Suppressor macrophage (primary cell): ENCODE results near the gene ABR.

Experiments used
- DNase-seq, 4 experiments: peaks; one replicate each; pipeline ENCODE4 v3.0.0-alpha.2; 2020 to 2022
- total RNA-seq, 17 experiments: gene quantifications; one replicate each; lab custom pipeline; 2026; ENCODE audit warnings: mixed read lengths in 6 of 17, inconsistent platforms in 3 of 17; lab: John Stamatoyannopoulos, UW

The ABR gene
- 190 to 471 (median 310) reads per million in 17 experiments for total RNA-seq

DNA sequence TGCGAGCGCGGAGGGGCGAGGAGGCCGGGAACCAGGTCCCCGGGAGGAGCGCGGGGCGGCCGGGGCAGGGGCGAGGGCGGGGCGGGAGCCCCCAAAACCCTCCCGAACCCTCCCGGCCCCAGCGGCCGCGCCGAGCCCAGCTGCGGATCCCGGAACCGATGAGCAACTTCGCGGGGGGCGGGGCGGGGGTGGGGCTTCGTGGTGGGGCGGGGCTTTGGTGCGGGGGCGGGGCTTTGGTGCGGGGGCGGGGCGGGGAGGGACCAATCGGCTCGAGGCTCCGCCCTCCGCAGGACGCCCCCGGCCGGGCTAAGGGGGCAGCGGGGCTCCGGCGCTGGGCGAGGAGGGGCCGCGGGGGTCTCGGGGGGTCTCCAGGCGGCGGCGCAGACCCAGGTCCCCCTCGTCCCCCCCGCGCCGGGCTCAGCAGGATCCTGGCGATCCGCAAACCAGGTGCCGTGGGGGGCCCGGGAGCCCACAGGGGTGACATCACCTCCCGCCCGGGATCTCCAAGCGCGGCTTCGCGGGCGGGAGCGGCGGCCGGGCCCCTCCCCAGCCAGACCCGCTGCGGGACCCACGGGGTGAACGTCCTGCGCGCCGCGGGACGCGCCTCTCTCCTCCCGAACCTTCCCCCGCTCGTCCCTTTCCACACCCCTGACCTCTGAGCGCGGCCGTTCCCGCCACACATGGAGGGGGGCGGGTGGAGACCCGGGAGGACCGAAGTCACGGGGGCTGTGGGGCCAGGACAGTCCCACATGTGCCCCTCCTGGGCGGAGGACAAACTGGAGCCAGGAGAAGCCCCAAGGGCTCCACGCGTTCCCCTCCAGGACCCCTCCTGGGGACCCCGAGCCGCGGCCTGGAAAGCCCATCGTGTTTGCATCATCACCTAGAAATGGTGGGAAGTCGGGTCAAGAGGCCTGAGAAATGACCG, at the start of gene ABR:
TSS of gene ABR (minus strand) at position 164 of the 925 bp plus-strand sequence. CDS start 254 bp downstream, outside the sequence.
- peak; percentile 47 to 78 (median 64) for DNase-seq

DNA sequence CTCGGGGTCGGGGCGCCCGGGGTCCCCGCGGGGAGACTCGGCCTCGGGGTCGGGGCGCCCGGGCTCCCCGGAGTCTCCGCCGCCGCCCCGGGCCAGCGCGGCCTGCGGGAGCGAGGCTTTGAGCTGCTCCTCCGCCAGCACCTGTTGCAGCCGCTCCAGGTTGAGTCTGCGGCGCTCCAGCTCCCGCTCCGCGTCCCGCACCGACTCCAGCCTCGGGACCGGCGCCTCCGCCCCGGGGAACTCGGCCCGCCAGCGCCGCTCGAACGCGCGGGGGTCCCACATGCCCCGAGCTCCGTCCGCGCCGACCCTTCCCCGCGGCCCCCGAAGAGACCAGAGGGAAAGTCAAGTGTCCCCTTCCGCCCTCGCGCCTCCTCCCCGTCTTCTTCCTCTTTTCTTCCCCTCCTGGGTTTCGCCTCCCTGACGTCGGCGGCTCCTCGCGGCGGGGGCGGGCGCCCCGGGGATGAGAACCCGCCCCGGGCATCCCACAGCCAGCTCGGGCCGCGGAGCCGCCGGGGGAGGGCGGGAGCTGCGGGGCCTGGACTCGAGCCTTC, 49.6 kb upstream of the ABR start:
- DNase-seq = peak; percentile 93 to 97 (median 96)

DNA sequence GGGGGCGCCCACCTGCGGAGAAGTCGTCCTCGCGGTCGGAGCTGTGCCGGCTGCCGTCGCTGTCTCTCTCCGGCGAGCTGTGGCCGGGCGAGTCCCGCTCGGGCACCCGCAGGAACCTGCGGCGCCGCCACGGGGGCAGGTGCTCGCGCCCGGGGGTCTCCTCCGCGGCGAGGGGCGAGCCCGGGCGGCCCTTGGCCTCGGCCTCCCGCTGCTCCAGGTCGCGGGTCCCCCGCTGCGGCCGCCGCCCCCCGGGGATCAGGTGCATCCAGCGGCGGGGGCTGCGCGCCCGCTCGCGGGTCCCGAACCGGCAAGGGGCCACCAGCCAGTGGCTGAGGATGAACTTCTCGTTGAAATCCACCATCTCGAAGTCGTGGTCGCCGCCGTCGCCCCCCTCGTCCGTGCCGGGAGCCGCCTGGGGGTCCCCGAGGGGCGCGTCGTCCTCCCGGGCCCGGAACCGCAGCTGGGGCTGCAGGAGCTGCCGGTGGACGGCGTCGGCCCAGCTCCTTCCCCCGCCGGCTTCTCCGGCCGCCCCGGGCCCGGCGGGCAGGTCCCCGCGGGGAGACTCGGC, 49.1 kb upstream of the ABR start:
- DNase-seq = peak in 2 of 4 experiments; percentile 41 to 57

DNA sequence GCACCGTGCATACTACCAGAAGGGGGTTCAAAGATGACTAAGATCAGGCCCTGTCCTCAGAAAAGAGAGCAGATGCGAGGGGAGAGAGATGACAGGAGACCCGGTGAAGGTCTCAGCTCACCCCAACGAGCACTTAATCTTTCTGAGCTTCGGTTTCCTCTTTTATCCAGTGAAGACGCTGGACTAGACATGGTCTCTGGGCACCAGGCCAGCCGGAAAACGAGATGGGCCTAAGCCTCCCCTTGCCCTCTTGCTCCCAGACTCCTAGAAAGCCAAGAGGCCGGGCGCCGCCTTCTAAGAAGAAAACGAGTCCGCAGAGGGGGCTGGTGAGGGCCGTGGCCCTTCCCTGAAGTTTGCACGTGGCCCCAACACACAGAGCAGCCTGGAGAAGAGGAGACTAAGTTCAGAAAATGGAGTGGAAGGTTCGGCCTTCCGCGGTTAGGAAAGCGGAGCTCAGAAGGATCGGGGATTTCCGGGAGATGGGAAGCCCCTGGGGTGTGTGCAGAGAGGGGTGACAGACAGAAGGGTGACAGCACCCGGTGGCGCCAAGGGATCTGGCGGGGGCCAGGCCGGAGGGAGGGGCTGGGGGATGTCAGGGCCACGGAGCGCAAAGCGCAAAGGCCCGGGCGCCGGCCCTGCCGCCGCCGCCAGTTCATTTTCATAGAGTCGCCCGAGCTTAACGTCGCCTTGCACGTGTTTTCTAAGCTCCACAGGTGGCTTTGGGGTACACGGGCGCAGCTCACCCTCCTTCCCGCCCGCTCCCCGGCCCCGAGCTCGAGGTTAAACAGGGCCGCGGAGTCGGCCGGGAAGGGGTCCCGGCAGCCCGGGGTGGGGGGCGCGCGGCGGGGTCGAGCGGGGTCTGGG, 48.4 kb upstream of the ABR start:
- DNase-seq = peak; percentile 72 to 84 (median 81)

DNA sequence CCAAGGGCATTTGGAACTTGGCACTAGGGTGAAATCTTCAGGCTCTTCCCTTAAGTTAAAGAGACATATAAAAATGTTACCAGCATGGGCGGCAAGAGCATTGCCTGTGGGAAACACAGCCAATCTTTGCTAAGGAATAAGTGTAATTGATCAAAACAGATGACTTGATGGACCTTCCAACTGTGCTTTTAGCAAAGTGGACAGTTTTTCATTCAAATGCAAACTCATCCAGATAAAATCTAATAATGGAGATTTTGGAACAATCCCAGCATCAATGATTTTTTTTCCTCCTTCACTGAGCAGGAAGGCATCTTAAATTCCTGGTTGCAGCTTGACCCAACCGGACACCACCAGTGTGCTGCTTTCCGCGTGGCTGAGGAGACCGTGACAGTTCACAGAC, 47.6 kb upstream of the ABR start:
- DNase-seq = no peak

DNA sequence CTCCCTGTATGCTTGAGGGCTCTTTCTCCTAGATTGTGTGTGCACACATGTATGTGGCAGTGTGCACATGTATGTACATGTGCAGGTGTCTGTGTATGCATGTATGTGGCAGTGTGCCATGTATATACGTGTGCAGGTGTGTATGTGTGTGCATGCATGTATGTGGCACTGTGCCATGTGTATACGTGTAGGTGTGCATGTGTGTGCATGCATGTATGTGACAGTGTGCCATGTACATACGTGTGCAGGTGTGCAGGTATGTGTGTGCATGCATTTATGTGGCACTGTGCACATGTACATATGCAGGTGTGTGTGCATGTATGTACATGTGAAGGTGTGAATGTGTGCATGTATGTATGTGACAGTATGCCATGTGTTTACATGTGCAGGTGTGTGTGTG, 46.5 kb upstream of the ABR start:
- no peak for DNase-seq

DNA sequence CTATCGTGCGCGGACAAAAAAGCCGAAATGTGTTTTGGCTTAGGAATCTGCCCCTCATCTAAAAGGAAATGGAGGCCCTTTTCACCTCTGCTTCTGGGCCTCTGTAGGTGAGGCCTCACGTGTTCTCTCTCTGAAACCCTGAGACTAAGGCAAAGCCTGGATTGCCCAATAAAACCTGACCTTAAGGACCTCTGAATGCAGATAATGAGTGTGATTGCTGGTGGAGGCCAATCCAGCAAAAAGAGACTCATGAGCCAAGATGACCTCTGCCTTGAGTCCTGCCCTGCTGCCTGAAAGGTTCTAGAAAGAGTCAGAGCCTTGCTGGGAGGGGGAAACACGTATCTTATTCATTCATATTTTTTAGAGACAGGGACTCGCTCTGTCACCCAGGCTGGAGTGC, 44.5 kb upstream of the ABR start:
- no peak for DNase-seq

DNA sequence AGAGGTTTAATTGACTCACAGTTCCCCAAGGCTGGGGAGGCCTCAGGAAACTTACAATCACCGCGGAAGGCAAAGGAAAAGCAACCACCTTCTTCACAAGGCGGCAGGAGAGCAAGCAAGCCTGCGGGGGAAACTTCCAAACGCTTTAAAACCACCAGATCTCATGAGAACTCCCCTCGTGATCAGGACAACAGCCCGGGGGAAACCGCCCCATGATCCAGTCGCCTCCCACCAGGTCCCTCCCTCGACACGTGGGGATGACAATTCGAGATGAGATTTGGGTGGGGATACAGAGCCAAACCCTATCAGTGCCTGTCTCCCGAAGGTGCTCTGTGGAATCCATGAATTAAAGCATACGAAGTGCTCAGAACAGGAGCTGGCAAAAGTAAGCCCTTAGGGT, 43.9 kb upstream of the ABR start:
- no peak for DNase-seq

DNA sequence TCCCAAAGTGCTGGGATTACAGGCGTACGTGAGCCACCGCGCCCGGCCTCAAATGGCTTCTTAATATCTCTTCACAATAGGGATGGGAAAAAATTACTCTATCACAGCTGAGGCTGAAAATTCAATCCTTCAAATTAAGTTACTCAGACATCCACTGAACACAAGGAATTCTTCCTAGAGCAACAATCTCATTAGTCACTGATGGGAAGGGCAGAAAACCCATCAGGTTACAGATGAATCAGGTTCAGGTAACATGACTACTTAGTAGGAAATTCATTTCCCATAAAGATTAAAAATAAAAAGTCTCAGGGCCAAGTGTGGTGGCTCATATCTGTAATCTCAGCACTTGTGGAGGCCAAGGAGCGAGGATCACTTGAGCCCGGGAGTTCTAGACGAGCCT, 42.5 kb upstream of the ABR start:
- no peak for DNase-seq

DNA sequence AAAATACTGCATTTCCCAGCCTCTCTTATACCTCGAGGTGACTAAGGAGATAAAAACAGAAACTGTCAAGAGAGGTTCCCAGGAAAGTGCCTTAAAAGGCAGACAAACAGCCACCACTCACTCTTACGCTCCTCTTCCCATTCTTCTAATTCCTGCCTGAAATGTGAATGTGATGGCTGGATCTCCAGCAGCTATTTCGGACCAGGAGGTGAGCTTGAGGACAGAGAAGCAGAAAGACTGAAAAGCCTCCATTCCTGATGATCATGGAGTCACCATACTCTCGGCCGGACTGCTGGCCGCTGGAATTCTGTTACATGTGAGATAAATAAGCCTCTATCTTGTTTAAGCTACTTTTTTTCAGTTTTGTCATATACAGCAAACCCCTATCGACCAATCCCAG, 41.4 kb upstream of the ABR start:
- no peak for DNase-seq

DNA sequence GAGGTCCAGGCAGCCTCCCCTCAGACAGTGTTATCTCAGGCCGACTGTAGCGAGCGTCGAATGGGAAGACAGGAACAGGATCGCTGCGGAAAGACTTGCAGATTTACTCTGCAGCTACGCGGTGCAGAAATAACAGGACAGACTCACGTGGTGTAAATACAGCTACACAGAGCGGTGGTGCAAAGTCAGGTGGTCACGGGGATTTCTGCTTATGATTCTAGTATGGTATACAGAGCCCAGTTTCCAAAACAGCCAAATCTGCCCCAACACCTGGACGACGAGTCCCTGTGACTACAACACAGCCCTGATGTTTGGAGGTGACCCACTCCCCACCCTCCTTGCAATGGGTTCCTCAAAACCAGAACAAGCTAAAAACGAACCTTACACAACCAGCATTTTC, 40.6 kb upstream of the ABR start:
- no peak for DNase-seq

DNA sequence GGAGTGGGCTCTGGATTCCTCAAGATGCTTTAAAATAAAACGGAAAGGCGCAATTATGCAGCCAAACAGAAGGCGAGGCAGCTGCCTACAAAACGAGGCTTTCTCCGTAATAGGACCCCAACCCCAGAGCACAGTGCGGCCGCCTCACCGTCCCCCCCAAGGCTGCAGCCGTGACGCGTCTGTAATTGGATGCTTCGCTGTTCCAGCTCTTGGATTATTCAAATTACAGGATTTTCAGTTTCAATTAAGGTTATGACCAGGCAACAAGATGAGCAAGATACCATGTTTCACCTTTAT, 37.3 kb upstream of the ABR start:
- DNase-seq = no peak

DNA sequence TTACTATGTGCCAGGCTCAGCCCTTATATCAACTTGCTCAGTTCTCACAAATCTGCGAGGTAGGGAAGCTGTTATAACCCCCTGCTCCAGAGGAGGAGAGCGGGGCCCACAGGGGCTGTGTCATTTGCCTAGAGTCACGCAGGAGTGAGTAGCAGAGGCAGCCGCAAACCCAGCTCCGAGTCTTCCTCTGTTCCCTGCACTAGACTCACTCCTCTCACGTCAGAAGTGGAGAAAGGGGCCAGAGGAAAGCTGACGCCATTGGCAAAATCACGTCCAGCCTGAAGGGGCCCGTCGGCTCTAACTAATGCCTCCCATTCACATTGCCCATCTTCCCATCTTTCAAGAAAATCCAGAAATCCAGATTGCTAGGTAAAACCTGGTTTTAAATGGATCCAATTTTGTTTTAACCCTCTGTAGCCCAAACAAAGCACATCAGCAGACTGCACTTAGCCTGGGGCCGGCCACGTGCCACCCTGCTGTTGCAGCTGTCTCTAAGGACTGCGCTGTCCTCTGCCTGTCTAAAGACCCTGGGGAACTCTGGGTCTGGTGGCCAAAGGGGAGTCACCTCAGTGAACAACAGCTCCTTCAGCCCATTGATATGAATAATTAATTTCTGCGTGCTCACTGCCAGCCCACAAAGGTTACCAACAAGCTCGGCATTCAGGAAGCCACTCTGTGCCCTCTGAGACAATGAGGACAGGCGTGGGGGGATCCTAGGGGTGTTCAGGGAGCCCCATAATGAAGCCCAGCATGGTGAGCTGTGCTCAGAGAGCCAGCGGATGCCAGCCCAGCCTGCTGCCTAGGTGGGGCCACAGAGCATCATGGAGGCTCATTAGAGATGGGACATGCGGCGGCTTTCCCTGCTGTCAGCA, 36.7 kb upstream of the ABR start:
- DNase-seq = no peak

DNA sequence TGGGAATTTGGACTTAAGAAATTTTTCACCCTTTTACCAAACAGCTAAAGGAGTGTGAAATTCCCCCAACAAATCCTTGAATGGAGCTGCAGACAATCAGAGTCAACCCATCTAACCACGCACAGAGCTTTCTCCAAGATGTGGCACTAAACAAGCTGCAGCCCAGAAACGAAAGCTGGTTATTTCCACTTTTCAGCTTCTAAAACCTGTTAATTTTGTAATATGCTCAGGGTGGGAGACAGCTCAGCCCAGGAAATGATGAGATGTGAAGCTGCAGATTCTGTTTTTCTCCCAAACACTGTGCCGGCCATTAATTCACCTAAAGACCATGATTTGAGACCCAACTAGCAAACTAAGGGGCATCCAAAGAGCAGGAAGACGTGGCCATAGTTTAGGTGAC, 33.2 kb upstream of the ABR start:
- peak in 3 of 4 experiments; percentile 25 to 52 (median 43) for DNase-seq

DNA sequence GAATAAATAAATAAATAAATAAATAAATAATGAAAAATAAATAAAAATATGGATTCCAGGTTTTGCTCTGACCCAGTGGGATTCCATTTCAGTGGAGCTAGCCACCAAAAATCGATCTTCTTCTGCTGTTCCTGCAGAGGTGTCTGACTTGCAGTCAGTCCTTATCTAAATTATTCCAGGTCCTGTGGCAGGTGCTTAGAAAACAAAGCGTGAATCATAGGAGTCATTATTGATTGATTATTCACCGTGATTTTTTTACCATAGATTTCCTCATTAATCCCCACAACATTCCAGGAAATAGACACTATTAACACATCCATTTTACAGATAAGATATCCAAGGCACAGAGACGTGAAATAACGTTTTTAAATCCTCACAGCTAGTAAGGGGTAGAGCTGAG, 31.5 kb upstream of the ABR start:
- DNase-seq = no peak

DNA sequence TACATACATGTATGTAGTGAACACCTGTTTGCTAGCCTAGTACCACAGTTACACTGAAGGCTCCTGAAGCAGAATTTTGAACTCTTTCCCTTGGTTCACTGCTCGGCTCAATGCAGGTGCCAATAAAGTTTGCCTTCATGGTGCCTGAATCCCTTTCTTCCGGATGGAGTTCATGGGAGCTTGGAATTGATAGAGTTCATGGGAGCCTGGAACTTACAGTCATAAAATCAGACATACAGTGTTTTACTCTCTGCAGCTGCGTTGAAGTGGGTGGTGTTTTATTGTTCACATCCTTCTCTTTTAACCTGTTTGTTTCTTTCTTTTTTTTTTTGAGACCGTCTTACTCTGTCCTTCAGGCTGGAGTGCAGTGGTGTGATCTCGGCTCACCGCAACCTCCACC, 29.2 kb upstream of the ABR start:
- no peak for DNase-seq

DNA sequence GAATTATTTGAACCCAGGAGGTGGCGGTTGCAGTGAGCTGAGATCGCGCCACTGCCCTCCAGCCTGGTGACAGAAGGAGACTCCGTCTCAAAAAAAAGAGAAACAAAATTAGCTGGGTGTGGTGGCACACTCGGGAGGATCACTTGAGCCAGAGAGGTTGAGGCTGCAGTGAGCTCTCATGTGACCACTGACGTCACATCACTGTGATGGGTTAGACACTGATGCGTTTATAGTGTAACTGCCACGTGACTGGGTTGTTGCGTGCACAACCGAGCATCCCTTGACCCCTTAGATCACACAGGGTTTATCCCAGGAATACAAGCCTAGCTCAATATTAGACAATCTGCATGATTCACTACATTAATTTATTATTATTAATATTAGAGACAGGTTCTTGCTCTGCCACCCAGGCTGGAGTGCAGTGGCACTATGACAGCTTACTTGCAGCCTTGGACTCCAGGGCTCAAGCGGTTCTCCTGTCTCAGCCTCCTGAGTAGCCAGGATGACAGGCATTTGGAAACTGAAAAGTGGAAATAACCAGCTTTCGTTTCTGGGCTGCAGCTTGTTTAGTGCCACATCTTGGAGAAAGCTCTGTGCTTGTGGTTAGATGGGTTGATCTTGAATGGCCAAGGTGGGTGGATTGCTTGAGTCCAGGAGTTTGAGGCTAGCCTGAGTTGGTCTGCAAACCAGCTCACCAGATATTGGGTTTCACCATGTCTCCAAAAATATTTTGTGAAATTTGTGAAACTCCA, 26.4 kb upstream of the ABR start:
- DNase-seq = peak; percentile 88 to 96 (median 92)

DNA sequence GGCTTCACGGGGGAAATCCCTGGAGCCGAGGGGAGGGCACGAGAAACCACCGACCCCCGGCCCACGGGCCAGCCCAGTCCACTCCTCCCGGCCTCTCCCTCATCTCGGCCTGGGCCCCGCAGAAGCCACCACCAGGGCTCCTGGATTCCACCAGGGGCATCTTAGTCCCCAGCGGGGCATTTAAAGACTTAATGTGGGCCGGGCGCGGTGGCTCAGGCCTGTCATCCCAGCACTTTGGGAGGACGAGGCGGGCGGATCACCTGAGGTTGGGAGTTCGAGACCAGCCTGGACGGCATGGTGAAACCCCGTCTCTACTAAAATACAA, 24.1 kb upstream of the ABR start:
- no peak for DNase-seq

DNA sequence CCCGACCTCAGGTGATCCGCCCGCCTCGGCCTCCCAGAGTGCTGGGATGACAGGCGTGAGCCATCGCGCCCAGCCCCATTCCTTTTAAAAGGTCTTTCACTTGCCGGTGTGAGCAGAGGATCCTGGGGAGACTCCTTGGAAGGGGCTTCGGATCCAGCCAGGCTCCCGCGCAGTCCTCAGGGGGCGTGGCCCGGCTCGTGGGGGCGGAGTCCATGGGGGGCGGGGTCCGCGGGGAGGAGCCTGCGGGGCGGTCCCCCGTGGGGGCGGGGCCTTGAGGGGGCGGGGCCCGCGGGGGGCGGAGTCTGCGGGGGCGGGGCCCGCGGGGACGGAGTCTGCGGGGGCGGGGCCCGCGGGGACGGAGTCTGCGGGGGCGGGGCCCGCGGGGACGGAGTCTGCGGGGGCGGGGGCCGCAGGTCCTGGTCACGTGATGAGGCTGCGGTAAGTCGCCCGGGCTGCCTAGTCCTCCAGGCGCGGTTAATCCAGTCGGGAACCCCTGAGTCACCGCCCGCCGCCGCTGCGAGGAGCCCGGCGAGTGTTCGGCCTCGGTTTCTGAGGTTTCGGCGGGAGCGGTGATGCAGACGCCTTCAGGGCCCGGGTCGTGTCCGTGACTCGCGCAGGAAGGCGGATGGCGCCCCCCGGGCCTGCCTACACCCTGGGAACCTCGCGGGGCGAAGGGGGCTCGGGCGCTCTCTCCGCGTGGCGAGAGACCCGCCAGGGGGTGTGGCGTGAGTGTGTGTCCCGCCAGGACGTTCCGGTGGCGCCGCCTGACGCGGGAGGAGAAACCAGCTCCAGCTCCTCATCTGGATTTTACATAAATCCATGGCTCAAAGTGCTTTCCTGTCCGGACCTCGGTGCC, 23.6 kb upstream of the ABR start:
- peak; percentile 79 to 91 (median 88) for DNase-seq

DNA sequence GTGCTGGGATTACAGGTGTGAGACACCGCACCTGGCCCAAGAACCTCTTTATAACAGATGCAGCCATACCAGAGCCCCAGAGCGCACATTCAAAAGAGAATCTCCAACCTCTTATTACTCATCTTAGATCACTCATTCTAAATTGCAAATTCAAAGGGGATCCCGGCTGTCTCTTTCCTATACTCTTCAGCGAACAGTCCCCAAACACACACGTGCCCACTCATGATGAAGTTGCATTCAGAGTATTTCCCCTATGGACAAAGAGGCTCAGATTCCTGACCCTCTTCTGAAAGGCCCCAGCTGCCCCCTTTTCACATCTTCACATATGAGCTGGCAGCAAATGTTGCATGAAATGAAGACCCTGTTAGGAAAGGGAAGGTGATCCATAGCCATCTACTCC, 22.5 kb upstream of the ABR start:
- DNase-seq = no peak
